HepG2 (cell line): Measurements from ENCODE around the gene SUPT6H. TPM values are rescaled to one million over a fixed set of nuclear protein-coding genes. Genes with fewer than 3 reads are reported as not detected.

Source experiments
- ARNTL ChIP-seq: sonication (generic); formaldehyde crosslinking; IDR thresholded peaks from 2 replicates; pipeline ENCODE4 v1.4.0; 2020; ENCODE audit warnings: mild to moderate bottlenecking, missing genetic modification reagents
- ATM ChIP-seq: fragments of 450-650 bp; IDR thresholded peaks from 2 replicates; pipeline ENCODE4 v1.7.1; 2017; ENCODE audit warnings: mild to moderate bottlenecking, borderline replicate concordance
- FOSL1 ChIP-seq: sonication (generic); formaldehyde crosslinking; IDR thresholded peaks from 2 replicates; pipeline ENCODE4 v1.9.0; 2021; ENCODE audit warnings: missing genetic modification reagents, borderline replicate concordance
- HCFC1 ChIP-seq: fragments of 150-350 bp; IDR thresholded peaks from 2 replicates; pipeline ENCODE4 v1.6.1; 2014; ENCODE audit warnings: low read depth, low read length
- KLF6 ChIP-seq: IDR thresholded peaks from 2 replicates; pipeline ENCODE4 v1.8.0; 2016; ENCODE audit warnings: missing biosample characterization, missing genetic modification reagents
- RELA ChIP-seq: sonication (generic); formaldehyde crosslinking; IDR thresholded peaks from 2 replicates; pipeline ENCODE4 v1.4.0; 2020; ENCODE audit warnings: missing genetic modification reagents
- RFXAP ChIP-seq: sonication (generic); formaldehyde crosslinking; IDR thresholded peaks from 2 replicates; pipeline ENCODE4 v1.4.0; 2020; ENCODE audit warnings: missing genetic modification reagents, borderline replicate concordance
- RXRA ChIP-seq: sonication (generic); formaldehyde crosslinking; IDR thresholded peaks from 2 replicates; pipeline ENCODE4 v1.5.1; 2020; ENCODE audit warnings: missing genetic modification reagents
- SALL2 ChIP-seq: sonication (generic); formaldehyde crosslinking; IDR thresholded peaks from 2 replicates; pipeline ENCODE4 v1.8.1; 2023; ENCODE audit warnings: mild to moderate bottlenecking, missing genetic modification reagents, inconsistent platforms
- SNAI1 ChIP-seq: sonication (generic); formaldehyde crosslinking; IDR thresholded peaks from 2 replicates; pipeline ENCODE4 v1.5.0; 2020; ENCODE audit warnings: mild to moderate bottlenecking, missing genetic modification reagents, borderline replicate concordance
- SPEN ChIP-seq: sonication (generic); formaldehyde crosslinking; IDR thresholded peaks from 2 replicates; pipeline ENCODE4 v1.5.1; 2020; ENCODE audit warnings: low read depth, mild to moderate bottlenecking, missing genetic modification reagents
- ZBTB21 ChIP-seq: sonication (generic); formaldehyde crosslinking; IDR thresholded peaks from 2 replicates; pipeline ENCODE4 v1.4.0; 2020; ENCODE audit warnings: missing genetic modification reagents
- ZFP62 ChIP-seq: sonication (generic); formaldehyde crosslinking; IDR thresholded peaks from 2 replicates; pipeline ENCODE4 v1.4.0; 2020; ENCODE audit warnings: missing genetic modification reagents
- ZNF180 ChIP-seq: sonication (generic); formaldehyde crosslinking; IDR thresholded peaks from 2 replicates; pipeline ENCODE4 v1.4.0; 2020; ENCODE audit warnings: low read depth, missing genetic modification reagents, borderline replicate concordance
- ZNF674 ChIP-seq: sonication (generic); formaldehyde crosslinking; IDR thresholded peaks from 2 replicates; pipeline ENCODE4 v1.5.0; 2020; ENCODE audit warnings: low read depth, mild to moderate bottlenecking, missing genetic modification reagents
- ZNF782 ChIP-seq: sonication (generic); formaldehyde crosslinking; IDR thresholded peaks from 2 replicates; pipeline ENCODE4 v1.4.0; 2020; ENCODE audit warnings: missing genetic modification reagents, mild to moderate bottlenecking, borderline replicate concordance
- ZNF790 ChIP-seq: sonication (generic); formaldehyde crosslinking; IDR thresholded peaks from 2 replicates; pipeline ENCODE4 v1.8.0; 2022; ENCODE audit warnings: missing genetic modification reagents, mild to moderate bottlenecking, borderline replicate concordance
- polyA plus RNA-seq, 8 experiments: library from polyadenylated mRNA; depleted of rRNA in 3 of 8; stranded (reverse) in 7 of 8; unstranded in 1 of 8; fragments of >200 nt; fragmentation: Illumina TruSeq in 4 of 8; extraction: Trizol in 4 of 8; gene quantifications; 2 replicates each; pipeline versions ENCODE4 v1.2.1 to v1.2.3, GENCODE V29; 2011 to 2016; ENCODE audit warnings: low read depth in 4 of 8, missing spikeins in 1 of 8, mixed read lengths in 1 of 8; ENCODE audit not compliant: insufficient read depth in 1 of 8
- total RNA-seq, 5 experiments: library from RNA; depleted of rRNA; stranded (reverse); fragments of >200 nt; fragmentation: Illumina TruSeq; extraction: Trizol; gene quantifications; 2 replicates each; pipeline ENCODE4 v1.2.3, GENCODE V29; 2016; ENCODE audit warnings: low read depth in 1 of 5
- TF ChIP-seq, protein P1 (sequence below): sonication (generic); formaldehyde crosslinking; IDR thresholded peaks from 2 replicates; pipeline ENCODE4 v1.5.1; 2020; ENCODE audit warnings: missing genetic modification reagents, mild to moderate bottlenecking, borderline replicate concordance
- TF ChIP-seq, protein P2 (sequence below): sonication (generic); formaldehyde crosslinking; conservative IDR thresholded peaks from 2 replicates; pipeline ENCODE4 v1.4.0; 2020; ENCODE audit warnings: mild to moderate bottlenecking, missing genetic modification reagents, moderate library complexity
- TF ChIP-seq, protein P3 (sequence below): fragments of 450-650 bp; IDR thresholded peaks from 2 replicates; pipeline ENCODE4 v1.6.1; 2017
- TF ChIP-seq, protein P4 (sequence below): sonication (generic); formaldehyde crosslinking; IDR thresholded peaks from 2 replicates; pipeline ENCODE4 v1.5.1; 2020; ENCODE audit warnings: missing genetic modification reagents, mild to moderate bottlenecking, borderline replicate concordance

SUPT6H gene
- total and polyA plus RNA-seq, 2 of the 13 experiments (the other 11 are each of a cell fraction or from before 2014, with no cell fraction given): 32.7 to 39.9 TPM

DNA sequence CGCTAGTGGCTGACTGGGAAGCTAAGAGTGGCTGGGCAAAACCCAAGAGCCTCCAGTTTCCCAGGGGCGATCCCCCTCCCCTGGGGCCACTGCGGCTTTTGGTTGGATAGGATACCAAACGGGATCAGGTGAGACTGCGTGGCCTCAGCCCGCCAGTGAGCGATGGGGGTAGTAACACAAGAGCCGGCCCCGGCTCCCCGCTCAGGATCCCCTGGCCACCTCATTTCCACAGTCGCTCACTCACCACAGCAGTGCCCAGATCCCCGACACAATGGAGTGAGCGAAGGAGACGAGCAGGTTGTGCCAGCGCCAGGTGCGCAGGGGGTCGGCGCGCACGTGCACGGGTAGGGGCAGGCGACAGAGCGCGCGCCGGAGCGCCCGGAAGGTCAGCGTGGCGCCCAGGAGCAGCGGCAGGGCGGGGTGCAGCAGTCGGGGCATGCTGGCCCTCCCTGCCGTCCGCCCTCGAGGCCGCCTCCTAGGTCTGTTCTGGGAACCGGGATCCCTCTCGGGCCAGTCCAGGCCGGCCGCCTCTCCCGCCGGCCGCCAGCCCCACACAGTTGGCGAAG lies 63.7 kb downstream of the SUPT6H start (continued):
- TF ChIP-seq, protein P1, sequence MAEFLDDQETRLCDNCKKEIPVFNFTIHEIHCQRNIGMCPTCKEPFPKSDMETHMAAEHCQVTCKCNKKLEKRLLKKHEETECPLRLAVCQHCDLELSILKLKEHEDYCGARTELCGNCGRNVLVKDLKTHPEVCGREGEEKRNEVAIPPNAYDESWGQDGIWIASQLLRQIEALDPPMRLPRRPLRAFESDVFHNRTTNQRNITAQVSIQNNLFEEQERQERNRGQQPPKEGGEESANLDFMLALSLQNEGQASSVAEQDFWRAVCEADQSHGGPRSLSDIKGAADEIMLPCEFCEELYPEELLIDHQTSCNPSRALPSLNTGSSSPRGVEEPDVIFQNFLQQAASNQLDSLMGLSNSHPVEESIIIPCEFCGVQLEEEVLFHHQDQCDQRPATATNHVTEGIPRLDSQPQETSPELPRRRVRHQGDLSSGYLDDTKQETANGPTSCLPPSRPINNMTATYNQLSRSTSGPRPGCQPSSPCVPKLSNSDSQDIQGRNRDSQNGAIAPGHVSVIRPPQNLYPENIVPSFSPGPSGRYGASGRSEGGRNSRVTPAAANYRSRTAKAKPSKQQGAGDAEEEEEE (CRISPR knock-in tag): no peak
- TF ChIP-seq ATM (no peak), ARNTL (CRISPR knock-in tag) (no peak), RELA (CRISPR knock-in tag) (no peak), RXRA (no peak; the same call in none of the 2 replicates), ZNF674 (CRISPR knock-in tag) (no peak), KLF6 (CRISPR knock-in tag) (no peak; the same call in 1 of the 2 replicates), HCFC1 (no peak), ZNF180 (CRISPR knock-in tag) (no peak), SNAI1 (CRISPR knock-in tag) (no peak), FOSL1 (0 out of 2 replicates have a peak, but pooled peaks have one; percentile 6), ZNF782 (0 out of 2 replicates have a peak, but pooled peaks have one; percentile 26), SALL2 (CRISPR knock-in tag) (peak; percentile 76), ZFP62 (CRISPR knock-in tag) (no peak), RFXAP (CRISPR knock-in tag) (no peak), ZNF790 (CRISPR knock-in tag) (peak; percentile 90; the same call in 1 of the 2 replicates), SPEN (CRISPR knock-in tag) (peak; percentile 54; the same call in 1 of the 2 replicates), ZBTB21 (CRISPR knock-in tag) (no peak)
- TF ChIP-seq, protein P2, sequence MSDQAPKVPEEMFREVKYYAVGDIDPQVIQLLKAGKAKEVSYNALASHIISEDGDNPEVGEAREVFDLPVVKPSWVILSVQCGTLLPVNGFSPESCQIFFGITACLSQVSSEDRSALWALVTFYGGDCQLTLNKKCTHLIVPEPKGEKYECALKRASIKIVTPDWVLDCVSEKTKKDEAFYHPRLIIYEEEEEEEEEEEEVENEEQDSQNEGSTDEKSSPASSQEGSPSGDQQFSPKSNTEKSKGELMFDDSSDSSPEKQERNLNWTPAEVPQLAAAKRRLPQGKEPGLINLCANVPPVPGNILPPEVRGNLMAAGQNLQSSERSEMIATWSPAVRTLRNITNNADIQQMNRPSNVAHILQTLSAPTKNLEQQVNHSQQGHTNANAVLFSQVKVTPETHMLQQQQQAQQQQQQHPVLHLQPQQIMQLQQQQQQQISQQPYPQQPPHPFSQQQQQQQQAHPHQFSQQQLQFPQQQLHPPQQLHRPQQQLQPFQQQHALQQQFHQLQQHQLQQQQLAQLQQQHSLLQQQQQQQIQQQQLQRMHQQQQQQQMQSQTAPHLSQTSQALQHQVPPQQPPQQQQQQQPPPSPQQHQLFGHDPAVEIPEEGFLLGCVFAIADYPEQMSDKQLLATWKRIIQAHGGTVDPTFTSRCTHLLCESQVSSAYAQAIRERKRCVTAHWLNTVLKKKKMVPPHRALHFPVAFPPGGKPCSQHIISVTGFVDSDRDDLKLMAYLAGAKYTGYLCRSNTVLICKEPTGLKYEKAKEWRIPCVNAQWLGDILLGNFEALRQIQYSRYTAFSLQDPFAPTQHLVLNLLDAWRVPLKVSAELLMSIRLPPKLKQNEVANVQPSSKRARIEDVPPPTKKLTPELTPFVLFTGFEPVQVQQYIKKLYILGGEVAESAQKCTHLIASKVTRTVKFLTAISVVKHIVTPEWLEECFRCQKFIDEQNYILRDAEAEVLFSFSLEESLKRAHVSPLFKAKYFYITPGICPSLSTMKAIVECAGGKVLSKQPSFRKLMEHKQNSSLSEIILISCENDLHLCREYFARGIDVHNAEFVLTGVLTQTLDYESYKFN (CRISPR knock-in tag): peak; percentile 49; the same call in 1 of the 2 replicates
- TF ChIP-seq, protein P3, sequence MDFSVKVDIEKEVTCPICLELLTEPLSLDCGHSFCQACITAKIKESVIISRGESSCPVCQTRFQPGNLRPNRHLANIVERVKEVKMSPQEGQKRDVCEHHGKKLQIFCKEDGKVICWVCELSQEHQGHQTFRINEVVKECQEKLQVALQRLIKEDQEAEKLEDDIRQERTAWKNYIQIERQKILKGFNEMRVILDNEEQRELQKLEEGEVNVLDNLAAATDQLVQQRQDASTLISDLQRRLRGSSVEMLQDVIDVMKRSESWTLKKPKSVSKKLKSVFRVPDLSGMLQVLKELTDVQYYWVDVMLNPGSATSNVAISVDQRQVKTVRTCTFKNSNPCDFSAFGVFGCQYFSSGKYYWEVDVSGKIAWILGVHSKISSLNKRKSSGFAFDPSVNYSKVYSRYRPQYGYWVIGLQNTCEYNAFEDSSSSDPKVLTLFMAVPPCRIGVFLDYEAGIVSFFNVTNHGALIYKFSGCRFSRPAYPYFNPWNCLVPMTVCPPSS: no peak
- TF ChIP-seq, protein P4, sequence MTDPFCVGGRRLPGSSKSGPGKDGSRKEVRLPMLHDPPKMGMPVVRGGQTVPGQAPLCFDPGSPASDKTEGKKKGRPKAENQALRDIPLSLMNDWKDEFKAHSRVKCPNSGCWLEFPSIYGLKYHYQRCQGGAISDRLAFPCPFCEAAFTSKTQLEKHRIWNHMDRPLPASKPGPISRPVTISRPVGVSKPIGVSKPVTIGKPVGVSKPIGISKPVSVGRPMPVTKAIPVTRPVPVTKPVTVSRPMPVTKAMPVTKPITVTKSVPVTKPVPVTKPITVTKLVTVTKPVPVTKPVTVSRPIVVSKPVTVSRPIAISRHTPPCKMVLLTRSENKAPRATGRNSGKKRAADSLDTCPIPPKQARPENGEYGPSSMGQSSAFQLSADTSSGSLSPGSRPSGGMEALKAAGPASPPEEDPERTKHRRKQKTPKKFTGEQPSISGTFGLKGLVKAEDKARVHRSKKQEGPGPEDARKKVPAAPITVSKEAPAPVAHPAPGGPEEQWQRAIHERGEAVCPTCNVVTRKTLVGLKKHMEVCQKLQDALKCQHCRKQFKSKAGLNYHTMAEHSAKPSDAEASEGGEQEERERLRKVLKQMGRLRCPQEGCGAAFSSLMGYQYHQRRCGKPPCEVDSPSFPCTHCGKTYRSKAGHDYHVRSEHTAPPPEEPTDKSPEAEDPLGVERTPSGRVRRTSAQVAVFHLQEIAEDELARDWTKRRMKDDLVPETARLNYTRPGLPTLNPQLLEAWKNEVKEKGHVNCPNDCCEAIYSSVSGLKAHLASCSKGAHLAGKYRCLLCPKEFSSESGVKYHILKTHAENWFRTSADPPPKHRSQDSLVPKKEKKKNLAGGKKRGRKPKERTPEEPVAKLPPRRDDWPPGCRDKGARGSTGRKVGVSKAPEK: no peak
